GM12878 (cell line): ENCODE data around the gene ZNF18. TPM values are rescaled to one million over a fixed set of nuclear protein-coding genes. Genes with fewer than 3 reads are reported as not detected.

ENCODE experiments used
- ATAC-seq: fragments of 200-7000 bp; cut with Tn5 transposase; 3 replicates; pipeline ENCODE4 v1.9.1; 2020; ENCODE audit warnings: mild to moderate bottlenecking, moderate library complexity
- BruUV-seq: library from RNA; stranded (reverse); fragments of 400-500 nt; replicated peaks from 2 replicates; lab custom pipeline; 2021; lab: Mats Ljungman, UMichigan
- CTCF ChIA-PET: fragments of 300-600 bp; sonication (Branson Sonifier 250); formaldehyde crosslinking; extraction: SDS; loops from one replicate; lab custom pipeline; 2021; ENCODE audit warnings: inconsistent platforms; lab: Yijun Ruan, JAX
- POLR2A ChIA-PET: fragments of 350-600 bp; formaldehyde crosslinking; extraction: SDS; loops from one replicate; lab custom pipeline; 2021; ENCODE audit warnings: inconsistent platforms; lab: Charles Lee
- RAD21 ChIA-PET: fragments of 300-600 bp; sonication (Branson Sonifier 250); formaldehyde crosslinking; loops from one replicate; lab custom pipeline; 2023; ENCODE audit warnings: antibody characterized with exemption; ENCODE audit not compliant: unreplicated experiment; lab: Charles Lee
- SMC1A ChIA-PET: fragments of 300-600 bp; sonication (Branson Sonifier 250); formaldehyde crosslinking; loops from one replicate; lab custom pipeline; 2023; ENCODE audit not compliant: unreplicated experiment, uncharacterized antibody; lab: Charles Lee
- DNase-seq: peaks from one replicate; pipeline ENCODE4 v3.0.0-alpha.2; 2011; ENCODE audit warnings: low read depth, low spot score
- FAIRE-seq: peaks from 3 replicates; lab custom pipeline; 2011; peaks lifted over from hg19 to GRCh38; lab: Jason Lieb, UNC
- H2AFZ ChIP-seq: 2 replicates; pipeline ENCODE4 v1.6.0; 2011; ENCODE audit warnings: low read depth, low read length, control low read depth; ENCODE audit not compliant: control insufficient read depth
- H3K27ac ChIP-seq: 2 replicates; pipeline ENCODE4 v1.5.1; 2011; ENCODE audit warnings: control low read depth; ENCODE audit not compliant: control insufficient read depth, insufficient read depth
- H3K27me3 ChIP-seq, 2 experiments: replicated peaks in 1 of 2; 2 replicates each; pipeline versions ENCODE4 v1.6.0 to v1.6.1; 2011; ENCODE audit warnings: low read length in 1 of 2; ENCODE audit not compliant: control insufficient read depth in 2 of 2, insufficient read depth in 2 of 2
- H3K36me3 ChIP-seq, 2 experiments: 2 replicates each; pipeline ENCODE4 v1.5.1; 2011; ENCODE audit warnings: low read length in 1 of 2; ENCODE audit not compliant: control insufficient read depth in 2 of 2, insufficient read depth in 2 of 2
- H3K4me1 ChIP-seq: 2 replicates; pipeline ENCODE4 v1.6.1; 2011; ENCODE audit warnings: mild to moderate bottlenecking, low read length, moderate library complexity, mixed read lengths; ENCODE audit not compliant: control insufficient read depth, insufficient read depth
- H3K4me2 ChIP-seq: 2 replicates; pipeline ENCODE4 v1.6.0; 2011; ENCODE audit warnings: control low read depth; ENCODE audit not compliant: control insufficient read depth, insufficient read depth
- H3K4me3 ChIP-seq: fragments of 200-600 bp; sonication (generic); 2 replicates; pipeline ENCODE4 v1.5.1; 2016
- H3K79me2 ChIP-seq: 2 replicates; pipeline ENCODE4 v1.6.0; 2011; ENCODE audit warnings: low read length; ENCODE audit not compliant: control insufficient read depth, insufficient read depth
- H3K9ac ChIP-seq: 2 replicates; pipeline ENCODE4 v1.8.0; 2011; ENCODE audit warnings: low read length, control low read depth, mixed read lengths; ENCODE audit not compliant: control insufficient read depth, insufficient read depth
- H3K9me3 ChIP-seq: replicated peaks from 3 replicates; pipeline ENCODE4 v1.5.1; 2011; ENCODE audit warnings: mild to moderate bottlenecking, low read length; ENCODE audit not compliant: control insufficient read depth, insufficient read depth
- H4K20me1 ChIP-seq: 2 replicates; pipeline ENCODE4 v1.6.0; 2011; ENCODE audit not compliant: control insufficient read depth, insufficient read depth
- CEBPB ChIP-seq, 2 experiments: fragments of 150-350 bp in 1 of 2; IDR thresholded peaks; 2 replicates each; pipeline ENCODE4 v1.6.1; 2012 to 2014; ENCODE audit warnings: low read depth in 2 of 2, low read length in 2 of 2, borderline replicate concordance in 1 of 2, inconsistent platforms in 1 of 2
- IKZF2 ChIP-seq, 2 experiments: fragments of 450-650 bp; IDR thresholded peaks; 2 replicates each; pipeline ENCODE4 v1.6.1; 2017; ENCODE audit warnings: mild to moderate bottlenecking in 2 of 2, moderate library complexity in 2 of 2
- JUNB ChIP-seq: IDR thresholded peaks from 2 replicates; pipeline ENCODE4 v1.6.1; 2016; ENCODE audit warnings: antibody characterized with exemption, mild to moderate bottlenecking
- MTA2 ChIP-seq: fragments of 450-650 bp; IDR thresholded peaks from 2 replicates; pipeline ENCODE4 v1.6.1; 2016; ENCODE audit warnings: low read depth, mild to moderate bottlenecking, moderate library complexity
- MTA3 ChIP-seq: IDR thresholded peaks from 2 replicates; pipeline ENCODE4 v1.6.1; 2012; ENCODE audit warnings: low read length, inconsistent platforms, borderline replicate concordance
- MXI1 ChIP-seq: fragments of 150-350 bp; IDR thresholded peaks from 2 replicates; pipeline ENCODE4 v1.6.1; 2011; ENCODE audit warnings: low read depth, mild to moderate bottlenecking, inconsistent platforms, low read length, improper control_type of control experiment
- MYC ChIP-seq: IDR thresholded peaks from 2 replicates; pipeline ENCODE4 v1.6.1; 2011; ENCODE audit warnings: mild to moderate bottlenecking, low read length, moderate library complexity, inconsistent platforms; ENCODE audit not compliant: insufficient read depth, insufficient replicate concordance, insufficient read length, severe bottlenecking
- NFXL1 ChIP-seq: fragments of 450-650 bp; IDR thresholded peaks from 2 replicates; pipeline ENCODE4 v1.6.1; 2017; ENCODE audit warnings: antibody characterized with exemption, mild to moderate bottlenecking, borderline replicate concordance
- SREBF2 ChIP-seq: IDR thresholded peaks from 2 replicates; pipeline ENCODE4 v1.6.1; 2012; ENCODE audit warnings: mild to moderate bottlenecking, low read length
- STAT3 ChIP-seq: IDR thresholded peaks from 2 replicates; pipeline ENCODE4 v1.6.1; 2011; ENCODE audit warnings: low read depth, low read length, improper control_type of control experiment
- ZBTB40 ChIP-seq: fragments of 450-650 bp; IDR thresholded peaks from 2 replicates; pipeline ENCODE4 v1.6.1; 2016; ENCODE audit warnings: mild to moderate bottlenecking, moderate library complexity, borderline replicate concordance
- WGBS: methylation state at CpG from one replicate; pipeline ENCODE4 v1.1.6; 2016; ENCODE audit warnings: low lambda C conversion rate; ENCODE audit not compliant: insufficient replicate concordance, insufficient coverage; ENCODE audit errors: missing lambda C conversion rate; 5-methylcytosine and 5-hydroxymethylcytosine counted together
- in situ Hi-C: fragments of 300-500 bp; cut with MboI; formaldehyde crosslinking; loops from 9 replicates; pipeline ENCODE4 v1.14.3; 2018; ENCODE audit warnings: mixed read lengths
- intact Hi-C: fragments of 100-400 bp; cut with micrococcal nuclease; formaldehyde crosslinking; loops from one replicate; pipeline ENCODE4 v1.14.2; 2022; ENCODE audit not compliant: unreplicated experiment
- polyA plus RNA-seq, 11 experiments: library from polyadenylated mRNA; depleted of rRNA in 4 of 11; unstranded in 6 of 11; stranded (reverse) in 5 of 11; fragments of >200 nt; fragmentation: Nextera tagmentation in 4 of 11; fragmentation: Illumina TruSeq in 1 of 11; extraction: Ambion mirVana in 4 of 11; extraction: Trizol in 1 of 11; gene quantifications; 1 replicate in 1 of 11; 2 replicates in 10 of 11; pipeline versions ENCODE4 v1.2.1 to v1.2.3, GENCODE V29; 2011 to 2016; ENCODE audit warnings: inconsistent platforms in 2 of 11, missing spikeins in 2 of 11, low read depth in 1 of 11
- total RNA-seq, 4 experiments: library from RNA; depleted of rRNA in 3 of 4; stranded (reverse); fragments of >200 nt in 3 of 4; fragmentation: Illumina TruSeq in 1 of 4; extraction: Trizol in 1 of 4; gene quantifications; 2 replicates each; pipeline versions ENCODE4 v1.2.1 to v1.2.3, GENCODE V29; 2013 to 2021
- TF ChIP-seq, protein P1 (sequence below): fragments of 450-650 bp; IDR thresholded peaks from 2 replicates; pipeline ENCODE4 v1.6.1; 2016; ENCODE audit warnings: mild to moderate bottlenecking
- TF ChIP-seq, protein P2 (sequence below), 3 experiments: IDR thresholded peaks in 2 of 3; conservative IDR thresholded peaks in 1 of 3; 2 replicates each; pipeline ENCODE4 v1.5.1; 2011; ENCODE audit warnings: low read depth in 3 of 3, low read length in 3 of 3, mild to moderate bottlenecking in 3 of 3, control low read depth in 2 of 3, moderate library complexity in 2 of 3, inconsistent platforms in 1 of 3, mixed read lengths in 1 of 3; ENCODE audit not compliant: control insufficient read depth in 2 of 3, insufficient read depth in 1 of 3; ENCODE audit errors: extremely low read depth in 1 of 3

Gene ZNF18
- total and polyA plus RNA-seq, 10 of the 15 experiments (the other 5 are each of a cell fraction or from before 2014, with no cell fraction given): 4.6 to 10.2 (median 9.1) TPM

DNA sequence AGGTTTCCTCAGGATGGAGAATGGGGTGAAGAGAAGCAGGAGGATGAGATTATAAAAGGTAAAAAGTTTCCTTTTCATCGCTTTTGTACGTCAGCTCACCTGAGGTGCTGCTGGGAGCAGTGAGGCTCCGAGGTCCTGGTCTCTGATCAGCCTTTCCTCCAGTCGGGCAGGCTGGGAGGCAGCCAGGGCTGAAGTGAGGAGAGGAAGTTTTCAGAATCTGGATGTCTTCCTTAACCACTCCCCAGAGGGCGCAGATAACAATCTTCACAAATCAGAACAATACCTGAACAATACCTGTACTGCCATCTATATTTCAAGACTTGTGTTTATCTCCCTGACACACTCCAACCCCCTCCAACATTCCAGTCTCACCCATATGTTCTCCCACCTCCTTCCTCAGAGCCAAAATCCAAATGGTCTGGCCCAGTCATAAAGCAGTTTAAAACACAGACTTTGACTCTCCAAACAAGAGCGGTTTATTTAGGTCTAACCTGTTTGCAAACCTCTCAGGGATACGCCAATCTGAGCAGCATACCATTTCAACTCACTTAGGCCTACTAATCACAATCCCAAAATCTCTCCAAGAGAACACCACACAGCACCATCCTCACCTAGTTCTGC lies 6.8 kb downstream of the ZNF18 start:
- H3K4me2 ChIP-seq: no peak overlapping the region
- H2AFZ ChIP-seq: no peak overlapping the region
- POLR2A ChIA-PET: no interaction called here
- H3K4me1 ChIP-seq: no peaks in the 10 kb centered on the region
- H3K9ac ChIP-seq: no peak overlapping the region
- CTCF ChIA-PET: no interaction called here
- no peak for FAIRE-seq
- no peaks in the 10 kb centered on the region for H3K79me2 ChIP-seq
- H3K27me3 ChIP-seq: no peaks in the 10 kb centered on the region
- RAD21 ChIA-PET: no interaction called here
- intact Hi-C loops (no loop called here), in situ Hi-C loops (loop anchor here (10.0 kb wide), 1 partner anchor 1024 kb away; the partner anchor contains the start of gene ELAC2)
- no TSS peak for BruUV-seq
- ATAC-seq: no peak
- TF ChIP-seq CEBPB (IDR thresholded peaks at IDR 0.05; ENCODE audit: borderline replicate concordance in 1 of 2, low read depth in 2 of 2, low read length in 2 of 2) (no peak), MTA2 (no peak), JUNB (no peak), SREBF2 (no peak), STAT3 (no peak), IKZF2 (IDR thresholded peaks at IDR 0.05) (no peak), ZBTB40 (no peak), MXI1 (no peak), NFXL1 (no peak), MTA3 (no peak), MYC (no peak)
- TF ChIP-seq, protein P1, sequence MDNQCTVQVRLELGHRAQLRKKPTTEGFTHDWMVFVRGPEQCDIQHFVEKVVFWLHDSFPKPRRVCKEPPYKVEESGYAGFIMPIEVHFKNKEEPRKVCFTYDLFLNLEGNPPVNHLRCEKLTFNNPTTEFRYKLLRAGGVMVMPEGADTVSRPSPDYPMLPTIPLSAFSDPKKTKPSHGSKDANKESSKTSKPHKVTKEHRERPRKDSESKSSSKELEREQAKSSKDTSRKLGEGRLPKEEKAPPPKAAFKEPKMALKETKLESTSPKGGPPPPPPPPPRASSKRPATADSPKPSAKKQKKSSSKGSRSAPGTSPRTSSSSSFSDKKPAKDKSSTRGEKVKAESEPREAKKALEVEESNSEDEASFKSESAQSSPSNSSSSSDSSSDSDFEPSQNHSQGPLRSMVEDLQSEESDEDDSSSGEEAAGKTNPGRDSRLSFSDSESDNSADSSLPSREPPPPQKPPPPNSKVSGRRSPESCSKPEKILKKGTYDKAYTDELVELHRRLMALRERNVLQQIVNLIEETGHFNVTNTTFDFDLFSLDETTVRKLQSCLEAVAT: no peak
- TF ChIP-seq, protein P2, sequence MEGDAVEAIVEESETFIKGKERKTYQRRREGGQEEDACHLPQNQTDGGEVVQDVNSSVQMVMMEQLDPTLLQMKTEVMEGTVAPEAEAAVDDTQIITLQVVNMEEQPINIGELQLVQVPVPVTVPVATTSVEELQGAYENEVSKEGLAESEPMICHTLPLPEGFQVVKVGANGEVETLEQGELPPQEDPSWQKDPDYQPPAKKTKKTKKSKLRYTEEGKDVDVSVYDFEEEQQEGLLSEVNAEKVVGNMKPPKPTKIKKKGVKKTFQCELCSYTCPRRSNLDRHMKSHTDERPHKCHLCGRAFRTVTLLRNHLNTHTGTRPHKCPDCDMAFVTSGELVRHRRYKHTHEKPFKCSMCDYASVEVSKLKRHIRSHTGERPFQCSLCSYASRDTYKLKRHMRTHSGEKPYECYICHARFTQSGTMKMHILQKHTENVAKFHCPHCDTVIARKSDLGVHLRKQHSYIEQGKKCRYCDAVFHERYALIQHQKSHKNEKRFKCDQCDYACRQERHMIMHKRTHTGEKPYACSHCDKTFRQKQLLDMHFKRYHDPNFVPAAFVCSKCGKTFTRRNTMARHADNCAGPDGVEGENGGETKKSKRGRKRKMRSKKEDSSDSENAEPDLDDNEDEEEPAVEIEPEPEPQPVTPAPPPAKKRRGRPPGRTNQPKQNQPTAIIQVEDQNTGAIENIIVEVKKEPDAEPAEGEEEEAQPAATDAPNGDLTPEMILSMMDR (IDR thresholded peaks at IDR 0.05 in 2 of 3, conservative IDR thresholded peaks at IDR 0.05 in 1 of 3; ENCODE audit: control insufficient read depth in 2 of 3, extremely low read depth in 1 of 3, insufficient read depth in 1 of 3, low read depth in 3 of 3, low read length in 3 of 3): no peak
- 82% methylated on average over 7 of the region's 7 CpGs for WGBS
- no peak overlapping the region for H3K27ac ChIP-seq
- SMC1A ChIA-PET: interaction anchor here (0.8 to 1.1 kb wide), 2 partner anchors 29 to 41 kb away, joined by 3 read pairs; no protein-coding TSS in a partner anchor
- H3K4me3 ChIP-seq: no peak overlapping the region
- no peaks in the 10 kb centered on the region for H4K20me1 ChIP-seq
- H3K36me3 ChIP-seq: peaks cover 0 to 5% of the 10 kb centered on the region in 2 experiments; a peak in 3 of 4 replicates
- no peaks in the 10 kb centered on the region for H3K9me3 ChIP-seq
- DNase-seq: no peak
